ENCODE results near the gene ZNF512.
"Not testable (repeated sequence)": the region's sequence is repeated elsewhere in the genome, so short reads cannot be mapped to it uniquely, and the experiment has no call there.

Gene ZNF512

GRCh38 chr2:27591745-27592144 is 8.9 kb downstream of the ZNF512 start:
- no peak for DNase-seq (ENCODE audit: low spot score in 2 of 2)

GRCh38 chr2:27593240-27593639 is 10.4 kb downstream of the ZNF512 start:
- Mint-ChIP-seq H3K27me3 (no peaks in the 10 kb centered on the region), H3K4me3 (no peak overlapping the region), H3K27ac (ENCODE audit: low read depth) (no peak overlapping the region), H3K4me1 (peaks cover 40% of the 10 kb centered on the region), H3K36me3 (ENCODE audit: insufficient read depth) (peaks cover 11% of the 10 kb centered on the region), H3K9me3 (no peaks in the 10 kb centered on the region)
- DNase-seq (ENCODE audit: low spot score in 2 of 2) (no peak), ATAC-seq (replicated peaks; ENCODE audit: extremely low read depth, poor library complexity, severe bottlenecking) (no peak)

More at GRCh38 chr2:27591745-27592144, 8.9 kb downstream of the ZNF512 start:
- Mint-ChIP-seq H3K27me3 (no peaks in the 10 kb centered on the region), H3K27ac (ENCODE audit: low read depth) (no peak overlapping the region), H3K4me1 (peaks cover 43% of the 10 kb centered on the region), H3K4me3 (no peak overlapping the region), H3K9me3 (no peaks in the 10 kb centered on the region), H3K36me3 (ENCODE audit: insufficient read depth) (peaks cover 5% of the 10 kb centered on the region)
- ATAC-seq (replicated peaks; ENCODE audit: extremely low read depth, poor library complexity, severe bottlenecking): no peak

DNA sequence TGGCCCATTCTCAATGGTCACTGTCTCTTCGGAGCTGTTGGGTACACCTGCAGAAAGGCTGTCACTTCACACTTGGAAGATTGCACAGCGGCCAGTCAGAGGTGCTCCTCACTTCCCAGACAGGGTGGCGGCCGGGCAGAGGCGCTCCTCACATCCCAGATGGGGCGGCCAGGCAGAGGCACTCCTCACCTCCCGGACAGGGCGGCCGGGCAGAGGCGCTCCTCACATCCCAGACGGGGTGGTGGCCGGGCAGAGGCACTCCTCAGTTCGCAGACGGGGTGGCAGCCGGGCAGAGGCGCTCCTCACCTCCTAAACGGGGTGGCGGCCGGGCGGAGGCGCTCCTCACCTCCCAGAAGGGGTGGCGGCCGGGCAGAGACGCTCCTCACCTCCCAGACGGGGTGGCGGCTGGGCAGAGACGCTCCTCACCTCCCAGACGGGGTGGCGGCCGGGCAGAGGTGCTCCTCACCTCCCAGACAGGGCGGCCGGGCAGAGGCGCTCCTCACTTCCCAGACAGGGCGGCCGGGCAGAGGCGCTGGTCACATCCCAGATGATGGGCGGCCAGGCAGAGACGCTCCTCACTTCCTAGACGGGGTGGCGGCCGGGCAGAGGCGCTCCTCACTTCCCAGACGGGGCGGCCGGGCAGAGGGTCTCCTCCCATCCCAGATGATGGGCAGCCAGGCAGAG is 11.3 kb downstream of the ZNF512 start:
- not testable (repeated sequence) for ATAC-seq (replicated peaks; ENCODE audit: extremely low read depth, poor library complexity, severe bottlenecking); H3K9me3 Mint-ChIP-seq; H3K4me3 Mint-ChIP-seq; H3K27ac Mint-ChIP-seq (ENCODE audit: low read depth); DNase-seq (ENCODE audit: low spot score in 2 of 2); H3K27me3 Mint-ChIP-seq
- Mint-ChIP-seq H3K36me3 (ENCODE audit: insufficient read depth) (peaks cover 18% of the 10 kb centered on the region), H3K4me1 (peaks cover 40% of the 10 kb centered on the region)

DNA sequence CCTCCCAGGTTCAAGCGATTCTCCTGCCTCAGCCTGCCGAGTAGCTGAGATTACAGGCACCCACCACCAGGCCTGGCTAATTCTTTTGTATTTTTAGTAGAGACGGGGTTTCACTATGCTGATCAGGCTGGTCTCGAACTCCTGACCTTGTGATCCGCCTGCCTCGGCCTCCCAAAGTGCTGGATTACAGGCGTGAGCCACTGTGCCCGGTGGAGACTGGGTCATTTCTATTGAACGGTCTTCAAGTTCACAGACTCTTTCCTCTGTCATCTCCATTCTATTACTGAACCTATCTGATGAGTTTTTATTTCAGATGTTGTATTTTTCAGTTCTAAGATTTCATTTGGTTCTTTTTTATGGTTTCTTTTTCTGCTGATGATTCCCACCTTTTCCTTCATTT is 12.6 kb downstream of the ZNF512 start:
- H3K27ac Mint-ChIP-seq (ENCODE audit: low read depth): peak overlapping the region; percentile 81
- H3K36me3 Mint-ChIP-seq (ENCODE audit: insufficient read depth): peaks cover 23% of the 10 kb centered on the region
- not testable (repeated sequence) for ATAC-seq (replicated peaks; ENCODE audit: extremely low read depth, poor library complexity, severe bottlenecking); H3K9me3 Mint-ChIP-seq; H3K4me3 Mint-ChIP-seq; DNase-seq (ENCODE audit: low spot score in 2 of 2); H3K27me3 Mint-ChIP-seq
- H3K4me1 Mint-ChIP-seq: peaks cover 36% of the 10 kb centered on the region

DNA sequence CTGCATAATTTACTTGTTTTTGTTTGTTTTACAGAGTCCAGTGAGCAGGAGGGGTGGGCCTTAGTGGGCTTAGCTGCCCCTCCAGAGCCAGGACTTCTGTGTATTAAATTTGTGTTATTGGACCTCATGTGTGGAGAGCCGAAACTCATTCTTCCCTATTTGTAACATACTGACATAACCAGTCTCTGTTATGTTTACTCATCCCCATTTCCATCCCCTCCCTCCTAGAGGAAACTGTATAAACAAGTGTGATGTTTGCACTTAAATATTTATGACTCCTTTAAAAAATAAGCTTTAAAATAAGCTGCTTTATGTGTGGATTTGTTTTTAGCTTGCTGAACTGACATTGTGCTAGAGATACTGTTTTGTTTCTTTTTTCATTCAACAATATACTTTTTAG is 13.8 kb downstream of the ZNF512 start:
- no peak overlapping the region for H3K4me3 Mint-ChIP-seq
- peaks cover 33% of the 10 kb centered on the region for H3K4me1 Mint-ChIP-seq
- H3K36me3 Mint-ChIP-seq (ENCODE audit: insufficient read depth): peaks cover 35% of the 10 kb centered on the region
- H3K27me3 Mint-ChIP-seq: no peaks in the 10 kb centered on the region
- DNase-seq (ENCODE audit: low spot score in 2 of 2) (no peak), ATAC-seq (replicated peaks; ENCODE audit: extremely low read depth, poor library complexity, severe bottlenecking) (no peak)
- no peaks in the 10 kb centered on the region for H3K9me3 Mint-ChIP-seq
- H3K27ac Mint-ChIP-seq (ENCODE audit: low read depth): peak overlapping the region; percentile 59

GRCh38 chr2:27606611-27607010 is 23.8 kb downstream of the ZNF512 start:
- DNase-seq (ENCODE audit: low spot score in 2 of 2): no peak
- ATAC-seq (replicated peaks; ENCODE audit: extremely low read depth, poor library complexity, severe bottlenecking): no peak
- H3K4me3 Mint-ChIP-seq: no peak overlapping the region
- peaks cover 71% of the 10 kb centered on the region for H3K36me3 Mint-ChIP-seq (ENCODE audit: insufficient read depth)
- no peaks in the 10 kb centered on the region for H3K27me3 Mint-ChIP-seq
- H3K9me3 Mint-ChIP-seq: no peaks in the 10 kb centered on the region
- no peaks in the 10 kb centered on the region for H3K4me1 Mint-ChIP-seq
- peak overlapping the region; percentile 70 for H3K27ac Mint-ChIP-seq (ENCODE audit: low read depth)

DNA sequence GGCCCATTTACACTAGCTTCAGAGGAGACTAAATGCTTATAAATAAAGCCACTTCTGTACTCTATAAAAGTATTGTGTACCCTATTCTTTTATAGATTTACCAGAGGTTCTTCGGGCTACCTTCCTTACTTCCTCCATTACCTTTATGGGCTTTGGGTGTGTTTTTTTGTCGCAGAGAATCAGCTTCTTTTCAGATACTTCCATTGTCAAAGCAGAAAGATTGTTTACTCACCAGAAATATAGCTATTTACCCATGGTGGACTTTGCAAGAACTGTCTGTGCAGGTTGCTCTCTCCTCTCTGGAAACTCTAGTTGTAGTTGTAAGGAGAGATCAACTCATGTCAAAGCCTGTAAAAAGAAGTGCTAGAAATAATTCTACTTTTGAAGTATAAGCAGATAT is 31.1 kb downstream of the ZNF512 start:
- Mint-ChIP-seq H3K9me3 (no peaks in the 10 kb centered on the region), H3K36me3 (ENCODE audit: insufficient read depth) (peaks cover 52% of the 10 kb centered on the region), H3K4me3 (no peak overlapping the region), H3K27ac (ENCODE audit: low read depth) (no peak overlapping the region), H3K27me3 (no peaks in the 10 kb centered on the region), H3K4me1 (no peaks in the 10 kb centered on the region)
- ATAC-seq (replicated peaks; ENCODE audit: extremely low read depth, poor library complexity, severe bottlenecking) (no peak), DNase-seq (ENCODE audit: low spot score in 2 of 2) (no peak)

GRCh38 chr2:27615316-27615715 is 32.5 kb downstream of the ZNF512 start:
- Mint-ChIP-seq H3K27ac (ENCODE audit: low read depth) (no peak overlapping the region), H3K9me3 (no peaks in the 10 kb centered on the region), H3K27me3 (no peaks in the 10 kb centered on the region), H3K4me3 (no peak overlapping the region), H3K36me3 (ENCODE audit: insufficient read depth) (peaks cover 52% of the 10 kb centered on the region), H3K4me1 (no peaks in the 10 kb centered on the region)
- no peak for DNase-seq (ENCODE audit: low spot score in 2 of 2)
- no peak for ATAC-seq (replicated peaks; ENCODE audit: extremely low read depth, poor library complexity, severe bottlenecking)

DNA sequence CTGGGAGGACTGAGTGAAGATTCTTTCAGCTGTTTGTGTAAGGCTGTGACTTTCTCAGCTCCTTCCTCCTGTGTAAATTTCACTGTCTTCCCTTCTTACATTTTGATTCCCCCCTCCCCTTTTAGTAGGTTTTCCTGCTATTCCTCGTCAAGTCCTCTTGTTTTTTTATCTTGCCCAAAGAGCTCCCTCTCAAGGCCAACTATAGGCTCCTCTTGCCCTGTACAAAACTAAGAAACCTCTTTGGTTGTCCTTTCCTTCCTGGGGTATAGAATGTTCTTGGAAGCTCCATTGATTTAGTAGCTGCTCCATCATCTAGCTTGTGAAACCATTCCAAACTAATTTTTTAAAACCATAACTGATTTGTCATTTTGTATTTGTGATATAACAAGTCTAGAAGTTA is 38.7 kb downstream of the ZNF512 start:
- Mint-ChIP-seq H3K27ac (ENCODE audit: low read depth) (no peak overlapping the region), H3K4me3 (no peak overlapping the region), H3K36me3 (ENCODE audit: insufficient read depth) (peaks cover 55% of the 10 kb centered on the region)

GRCh38 chr2:27622921-27623384 is 40.1 kb downstream of the ZNF512 start:
- no peak overlapping the region for H3K4me3 Mint-ChIP-seq
- no peaks in the 10 kb centered on the region for H3K27me3 Mint-ChIP-seq
- DNase-seq (ENCODE audit: low spot score in 2 of 2) (no peak), ATAC-seq (replicated peaks; ENCODE audit: extremely low read depth, poor library complexity, severe bottlenecking) (no peak)
- H3K27ac Mint-ChIP-seq (ENCODE audit: low read depth): no peak overlapping the region
- H3K4me1 Mint-ChIP-seq: peaks cover 4% of the 10 kb centered on the region
- peaks cover 42% of the 10 kb centered on the region for H3K36me3 Mint-ChIP-seq (ENCODE audit: insufficient read depth)
- H3K9me3 Mint-ChIP-seq: no peaks in the 10 kb centered on the region

More for the DNA sequence above, 38.7 kb downstream of the ZNF512 start:
- H3K9me3 Mint-ChIP-seq: no peaks in the 10 kb centered on the region
- no peaks in the 10 kb centered on the region for H3K27me3 Mint-ChIP-seq
- no peak for DNase-seq (ENCODE audit: low spot score in 2 of 2)
- no peaks in the 10 kb centered on the region for H3K4me1 Mint-ChIP-seq
- ATAC-seq (replicated peaks; ENCODE audit: extremely low read depth, poor library complexity, severe bottlenecking): no peak

- Mint-ChIP-seq H3K4me3 (no peak overlapping the region), H3K27me3 (no peaks in the 10 kb centered on the region), H3K9me3 (no peaks in the 10 kb centered on the region), H3K36me3 (ENCODE audit: insufficient read depth) (peaks cover 28% of the 10 kb centered on the region), H3K4me1 (peaks cover 4% of the 10 kb centered on the region), H3K27ac (ENCODE audit: low read depth) (no peak overlapping the region)
- DNase-seq (ENCODE audit: low spot score in 2 of 2): no peak
- no peak for ATAC-seq (replicated peaks; ENCODE audit: extremely low read depth, poor library complexity, severe bottlenecking)
Observed at GRCh38 chr2:27624943-27625342, 42.1 kb downstream of the ZNF512 start.

DNA sequence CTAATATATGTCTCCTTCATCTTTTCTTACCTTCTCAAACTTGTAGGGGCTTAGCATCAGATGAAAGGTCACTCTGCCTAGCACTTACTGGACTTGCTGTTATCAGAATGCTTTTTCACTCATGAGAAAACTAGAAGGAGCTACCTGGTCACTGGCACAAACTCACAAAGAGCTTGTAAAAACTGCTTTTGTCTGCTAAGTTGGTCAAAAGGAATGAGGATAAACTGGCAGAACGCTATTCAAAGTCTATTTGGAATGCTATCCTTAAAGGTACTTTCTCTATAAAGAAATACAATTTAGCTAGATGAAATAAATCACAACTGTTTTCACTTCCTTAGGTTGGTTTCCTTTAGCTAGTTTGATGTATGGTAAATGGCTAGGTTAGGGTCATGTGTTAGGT is 43.5 kb downstream of the ZNF512 start:
- peaks cover 23% of the 10 kb centered on the region for H3K36me3 Mint-ChIP-seq (ENCODE audit: insufficient read depth)
- H3K9me3 Mint-ChIP-seq; ATAC-seq (replicated peaks; ENCODE audit: extremely low read depth, poor library complexity, severe bottlenecking); H3K27me3 Mint-ChIP-seq; DNase-seq (ENCODE audit: low spot score in 2 of 2); H3K27ac Mint-ChIP-seq (ENCODE audit: low read depth); H3K4me3 Mint-ChIP-seq: not testable (repeated sequence)
- H3K4me1 Mint-ChIP-seq: peaks cover 11% of the 10 kb centered on the region

DNA sequence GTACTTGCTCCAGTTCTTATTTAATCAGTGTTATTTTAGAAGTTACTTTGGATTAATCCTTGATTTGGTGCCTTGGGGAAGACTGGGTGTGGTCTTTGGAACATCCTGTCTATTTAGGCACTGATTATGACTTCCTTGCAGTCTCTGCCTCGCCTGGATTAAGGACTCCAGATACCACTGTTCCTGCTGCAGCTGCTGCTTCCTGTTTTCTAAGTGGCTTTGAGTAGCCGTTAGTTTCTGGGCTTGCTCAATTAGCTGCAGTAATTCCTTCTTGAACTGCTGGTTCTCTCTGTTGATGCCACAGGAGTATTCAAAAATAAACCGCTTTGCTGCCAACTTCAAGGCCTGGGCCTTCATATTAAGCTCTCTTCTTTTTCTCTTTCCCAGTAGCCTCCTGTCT is 44.1 kb downstream of the ZNF512 start:
- peak overlapping the region; percentile 76 for H3K27ac Mint-ChIP-seq (ENCODE audit: low read depth)
- H3K4me1 Mint-ChIP-seq: peaks cover 11% of the 10 kb centered on the region
- not testable (repeated sequence) for ATAC-seq (replicated peaks; ENCODE audit: extremely low read depth, poor library complexity, severe bottlenecking); H3K4me3 Mint-ChIP-seq; H3K9me3 Mint-ChIP-seq; H3K27me3 Mint-ChIP-seq; DNase-seq (ENCODE audit: low spot score in 2 of 2)
- H3K36me3 Mint-ChIP-seq (ENCODE audit: insufficient read depth): peaks cover 22% of the 10 kb centered on the region

Data from central memory CD8-positive, alpha-beta T cell (primary cell).